ENCODE measurements around the gene DPYSL5. TPM values are rescaled to one million over a fixed set of nuclear protein-coding genes. Genes with fewer than 3 reads are reported as not detected.

The DPYSL5 gene
- total and polyA plus RNA-seq, 2 of the 13 experiments (the other 11 are each of a cell fraction or from before 2014, with no cell fraction given): 0.15 TPM; not detected in 1

DNA sequence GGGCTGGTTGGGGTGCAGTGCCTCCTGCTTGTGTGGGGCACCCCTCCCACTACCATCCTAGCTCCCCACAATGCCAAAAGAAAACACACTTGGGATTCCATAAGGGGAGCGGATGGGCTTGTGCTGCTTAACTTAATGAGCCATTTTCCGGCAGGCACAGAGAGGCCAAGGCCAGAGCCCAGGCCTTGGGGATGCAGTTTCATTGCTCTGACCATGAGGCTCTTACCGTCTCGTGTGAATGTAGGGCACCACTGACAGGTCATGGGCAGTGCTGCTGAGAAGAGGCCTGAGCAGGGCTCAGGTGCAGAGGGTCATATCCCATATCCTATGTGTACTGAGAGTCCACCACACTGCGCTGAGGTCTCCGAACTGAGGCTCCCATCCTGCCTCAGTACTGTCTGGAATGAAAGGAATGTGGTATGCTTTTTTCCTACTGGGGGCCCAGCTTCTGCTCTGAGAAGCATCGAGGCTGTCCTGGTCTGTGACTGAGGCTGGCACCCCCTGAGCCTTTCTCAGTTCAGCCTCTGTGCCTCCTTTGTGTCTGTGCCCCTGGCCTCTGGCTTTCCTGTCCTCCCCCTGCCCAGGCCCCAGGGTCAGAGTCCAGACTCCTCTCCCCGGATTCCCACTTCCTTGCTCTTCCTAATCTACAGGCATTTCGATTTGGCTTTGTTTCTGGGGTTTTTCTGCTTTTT lies 77.3 kb downstream of the DPYSL5 start (continued):
- TF ChIP-seq PATZ1 (CRISPR knock-in tag; IDR thresholded peaks at IDR 0.05) (peak; percentile 96), LCORL (IDR thresholded peaks at IDR 0.05) (no peak), LCORL (CRISPR knock-in tag; IDR thresholded peaks at IDR 0.05) (peak; percentile 95), FOXA3 (CRISPR knock-in tag; IDR thresholded peaks at IDR 0.05) (peak; percentile 63), TIGD3 (CRISPR knock-in tag; IDR thresholded peaks at IDR 0.05; ENCODE audit: borderline replicate concordance) (no peak), SOX5 (CRISPR knock-in tag; IDR thresholded peaks at IDR 0.05; ENCODE audit: borderline replicate concordance) (no peak; the same call in none of the 2 replicates), POLR2AphosphoS2 (IDR thresholded peaks at IDR 0.05; ENCODE audit: low read depth, low read length) (no peak), RFX5 (IDR thresholded peaks at IDR 0.05; ENCODE audit: low read depth, low read length) (no peak), DMAP1 (CRISPR knock-in tag; IDR thresholded peaks at IDR 0.05) (peak; percentile 67; the same call in 1 of the 2 replicates), BATF2 (CRISPR knock-in tag; IDR thresholded peaks at IDR 0.05) (no peak), FIP1L1 (IDR thresholded peaks at IDR 0.05; ENCODE audit: borderline replicate concordance, insufficient read depth, low read depth, low read length) (no peak), ZNF207 (IDR thresholded peaks at IDR 0.05; ENCODE audit: borderline replicate concordance) (no peak), KLF9 (CRISPR knock-in tag; IDR thresholded peaks at IDR 0.05; ENCODE audit: low read depth) (no peak), JDP2 (CRISPR knock-in tag; IDR thresholded peaks at IDR 0.05; ENCODE audit: borderline replicate concordance) (no peak), SALL1 (CRISPR knock-in tag; IDR thresholded peaks at IDR 0.05) (peak; percentile 89), ZSCAN31 (CRISPR knock-in tag; IDR thresholded peaks at IDR 0.05; ENCODE audit: low read depth) (peak; percentile 42; the same call in 1 of the 2 replicates), POLR2A (IDR thresholded peaks at IDR 0.05; ENCODE audit: insufficient read depth in 1 of 2, low read depth in 2 of 2, low read length in 2 of 2) (peak; percentile 50 to 68; a peak in 3 of 4 replicates)
- TF ChIP-seq, protein P1, sequence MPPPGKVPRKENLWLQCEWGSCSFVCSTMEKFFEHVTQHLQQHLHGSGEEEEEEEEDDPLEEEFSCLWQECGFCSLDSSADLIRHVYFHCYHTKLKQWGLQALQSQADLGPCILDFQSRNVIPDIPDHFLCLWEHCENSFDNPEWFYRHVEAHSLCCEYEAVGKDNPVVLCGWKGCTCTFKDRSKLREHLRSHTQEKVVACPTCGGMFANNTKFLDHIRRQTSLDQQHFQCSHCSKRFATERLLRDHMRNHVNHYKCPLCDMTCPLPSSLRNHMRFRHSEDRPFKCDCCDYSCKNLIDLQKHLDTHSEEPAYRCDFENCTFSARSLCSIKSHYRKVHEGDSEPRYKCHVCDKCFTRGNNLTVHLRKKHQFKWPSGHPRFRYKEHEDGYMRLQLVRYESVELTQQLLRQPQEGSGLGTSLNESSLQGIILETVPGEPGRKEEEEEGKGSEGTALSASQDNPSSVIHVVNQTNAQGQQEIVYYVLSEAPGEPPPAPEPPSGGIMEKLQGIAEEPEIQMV (CRISPR knock-in tag; IDR thresholded peaks at IDR 0.05; ENCODE audit: low read depth): 0 out of 2 replicates have a peak, but pooled peaks have one; percentile 32
- TF ChIP-seq, protein P2, sequence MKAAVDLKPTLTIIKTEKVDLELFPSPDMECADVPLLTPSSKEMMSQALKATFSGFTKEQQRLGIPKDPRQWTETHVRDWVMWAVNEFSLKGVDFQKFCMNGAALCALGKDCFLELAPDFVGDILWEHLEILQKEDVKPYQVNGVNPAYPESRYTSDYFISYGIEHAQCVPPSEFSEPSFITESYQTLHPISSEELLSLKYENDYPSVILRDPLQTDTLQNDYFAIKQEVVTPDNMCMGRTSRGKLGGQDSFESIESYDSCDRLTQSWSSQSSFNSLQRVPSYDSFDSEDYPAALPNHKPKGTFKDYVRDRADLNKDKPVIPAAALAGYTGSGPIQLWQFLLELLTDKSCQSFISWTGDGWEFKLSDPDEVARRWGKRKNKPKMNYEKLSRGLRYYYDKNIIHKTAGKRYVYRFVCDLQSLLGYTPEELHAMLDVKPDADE (CRISPR knock-in tag; IDR thresholded peaks at IDR 0.05): no peak
- TF ChIP-seq, protein P3, sequence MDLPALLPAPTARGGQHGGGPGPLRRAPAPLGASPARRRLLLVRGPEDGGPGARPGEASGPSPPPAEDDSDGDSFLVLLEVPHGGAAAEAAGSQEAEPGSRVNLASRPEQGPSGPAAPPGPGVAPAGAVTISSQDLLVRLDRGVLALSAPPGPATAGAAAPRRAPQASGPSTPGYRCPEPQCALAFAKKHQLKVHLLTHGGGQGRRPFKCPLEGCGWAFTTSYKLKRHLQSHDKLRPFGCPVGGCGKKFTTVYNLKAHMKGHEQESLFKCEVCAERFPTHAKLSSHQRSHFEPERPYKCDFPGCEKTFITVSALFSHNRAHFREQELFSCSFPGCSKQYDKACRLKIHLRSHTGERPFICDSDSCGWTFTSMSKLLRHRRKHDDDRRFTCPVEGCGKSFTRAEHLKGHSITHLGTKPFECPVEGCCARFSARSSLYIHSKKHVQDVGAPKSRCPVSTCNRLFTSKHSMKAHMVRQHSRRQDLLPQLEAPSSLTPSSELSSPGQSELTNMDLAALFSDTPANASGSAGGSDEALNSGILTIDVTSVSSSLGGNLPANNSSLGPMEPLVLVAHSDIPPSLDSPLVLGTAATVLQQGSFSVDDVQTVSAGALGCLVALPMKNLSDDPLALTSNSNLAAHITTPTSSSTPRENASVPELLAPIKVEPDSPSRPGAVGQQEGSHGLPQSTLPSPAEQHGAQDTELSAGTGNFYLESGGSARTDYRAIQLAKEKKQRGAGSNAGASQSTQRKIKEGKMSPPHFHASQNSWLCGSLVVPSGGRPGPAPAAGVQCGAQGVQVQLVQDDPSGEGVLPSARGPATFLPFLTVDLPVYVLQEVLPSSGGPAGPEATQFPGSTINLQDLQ (CRISPR knock-in tag; IDR thresholded peaks at IDR 0.05): no peak

All from HepG2 (cell line).